GM21390 (cell line): Measurements from ENCODE around the gene ESPL1.
A peak's percentile ranks its signal among the peaks of the same experiment; 100 is the strongest.

Source experiments
- ATAC-seq: cut with Tn5 transposase; IDR thresholded peaks from one replicate; pipeline ENCODE4 v1.9.1; 2021; ENCODE audit not compliant: unreplicated experiment

Gene ESPL1

GRCh38 chr12:53255996-53256395 is 12.1 kb upstream of the ESPL1 start:
- ATAC-seq: no peak

- no peak for ATAC-seq
Observed at GRCh38 chr12:53258541-53259539, 9.3 kb upstream of the ESPL1 start.

GRCh38 chr12:53259891-53260290 is 8.2 kb upstream of the ESPL1 start:
- ATAC-seq: no peak

- no peak for ATAC-seq
Observed at GRCh38 chr12:53265783-53266182, 2.3 kb upstream of the ESPL1 start.

DNA sequence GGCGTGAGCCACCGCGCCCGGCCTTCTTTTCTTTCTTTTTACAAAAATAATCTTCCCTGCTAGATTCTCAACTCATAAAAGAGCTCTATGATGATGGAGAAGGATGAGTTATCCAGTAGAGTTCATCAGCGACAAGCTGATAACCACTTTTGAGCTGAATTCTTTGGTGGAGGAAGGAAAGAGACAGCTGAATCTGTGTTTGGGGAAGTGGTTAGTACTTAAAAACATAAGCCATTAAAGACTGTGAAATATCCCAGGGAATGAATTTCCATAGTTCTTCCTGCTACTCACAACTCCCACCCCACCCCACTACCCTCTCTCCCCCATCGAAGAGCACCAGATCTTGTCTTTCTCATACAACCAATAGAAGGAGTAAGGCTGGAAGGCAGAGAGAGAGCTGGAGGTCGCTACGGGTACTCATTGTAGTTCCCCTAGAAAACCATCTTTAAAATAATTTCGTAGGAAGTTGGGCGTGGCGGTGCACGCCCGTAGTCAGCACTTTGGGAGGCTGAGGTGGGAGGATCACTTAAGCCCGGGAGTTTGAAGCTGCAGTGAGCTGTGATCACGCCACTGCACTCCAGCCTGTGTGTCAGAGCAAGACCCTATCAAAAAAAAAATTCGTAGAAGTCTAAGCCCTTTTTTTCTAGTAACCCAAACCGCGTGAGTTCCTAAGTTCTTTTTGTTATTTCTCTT is 647 bp upstream of the ESPL1 start:
- ATAC-seq: peak; percentile 5

DNA sequence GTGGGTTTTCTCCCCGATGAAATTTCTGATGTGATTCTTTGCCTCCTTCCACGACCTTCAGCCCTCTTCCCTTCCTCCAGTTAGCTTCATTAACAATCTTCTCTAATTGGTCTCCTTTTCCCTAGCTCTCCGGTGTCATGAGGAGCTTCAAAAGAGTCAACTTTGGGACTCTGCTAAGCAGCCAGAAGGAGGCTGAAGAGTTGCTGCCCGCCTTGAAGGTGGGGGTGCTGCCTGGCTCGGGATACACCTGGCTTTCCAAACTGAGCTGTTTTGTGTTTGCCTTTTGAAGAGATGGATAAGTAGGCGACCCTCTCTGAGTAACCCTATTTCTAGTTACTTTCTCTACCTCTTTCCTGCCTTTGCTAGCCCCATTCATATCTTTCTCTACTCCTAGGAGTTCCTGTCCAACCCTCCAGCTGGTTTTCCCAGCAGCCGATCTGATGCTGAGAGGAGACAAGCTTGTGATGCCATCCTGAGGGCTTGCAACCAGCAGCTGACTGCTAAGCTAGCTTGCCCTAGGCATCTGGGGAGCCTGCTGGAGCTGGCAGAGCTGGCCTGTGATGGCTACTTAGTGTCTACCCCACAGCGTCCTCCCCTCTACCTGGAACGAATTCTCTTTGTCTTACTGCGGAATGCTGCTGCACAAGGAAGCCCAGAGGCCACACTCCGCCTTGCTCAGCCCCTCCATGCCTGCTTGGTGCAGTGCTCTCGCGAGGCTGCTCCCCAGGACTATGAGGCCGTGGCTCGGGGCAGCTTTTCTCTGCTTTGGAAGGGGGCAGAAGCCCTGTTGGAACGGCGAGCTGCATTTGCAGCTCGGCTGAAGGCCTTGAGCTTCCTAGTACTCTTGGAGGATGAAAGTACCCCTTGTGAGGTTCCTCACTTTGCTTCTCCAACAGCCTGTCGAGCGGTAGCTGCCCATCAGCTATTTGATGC is 797 bp downstream of the ESPL1 start:
- no peak for ATAC-seq

GRCh38 chr12:53274445-53274844 is 6.3 kb downstream of the ESPL1 start:
- ATAC-seq: no peak

- ATAC-seq: no peak
Observed at GRCh38 chr12:53276511-53276910, 8.4 kb downstream of the ESPL1 start.

GRCh38 chr12:53277981-53278380 is 9.9 kb downstream of the ESPL1 start:
- ATAC-seq: no peak

DNA sequence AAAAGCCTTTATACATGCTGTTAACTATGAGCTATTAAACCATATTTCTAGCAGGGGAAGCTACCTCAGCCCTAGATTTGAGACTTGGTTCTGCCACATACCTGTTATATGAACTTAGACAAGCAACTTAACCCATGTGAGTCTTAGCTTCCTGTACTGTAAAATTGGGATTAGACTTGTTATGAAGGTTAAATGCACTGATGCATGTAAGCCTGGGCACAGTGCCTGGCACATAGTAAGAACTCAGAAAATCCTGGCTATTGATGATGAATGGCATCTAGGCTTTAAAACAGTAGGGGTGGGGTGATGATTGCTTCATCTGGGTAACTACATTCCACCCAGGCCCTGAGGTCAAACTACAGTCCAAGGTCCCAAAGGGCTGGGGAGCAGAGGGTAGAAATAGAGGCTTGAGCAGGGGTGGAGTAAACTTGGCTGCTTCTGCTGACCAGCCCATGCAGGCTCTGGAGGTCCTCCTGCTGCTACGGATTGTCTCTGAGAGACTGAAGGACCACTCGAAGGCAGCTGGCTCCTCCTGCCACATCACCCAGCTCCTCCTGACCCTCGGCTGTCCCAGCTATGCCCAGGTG is 11.3 kb downstream of the ESPL1 start:
- no peak for ATAC-seq

DNA sequence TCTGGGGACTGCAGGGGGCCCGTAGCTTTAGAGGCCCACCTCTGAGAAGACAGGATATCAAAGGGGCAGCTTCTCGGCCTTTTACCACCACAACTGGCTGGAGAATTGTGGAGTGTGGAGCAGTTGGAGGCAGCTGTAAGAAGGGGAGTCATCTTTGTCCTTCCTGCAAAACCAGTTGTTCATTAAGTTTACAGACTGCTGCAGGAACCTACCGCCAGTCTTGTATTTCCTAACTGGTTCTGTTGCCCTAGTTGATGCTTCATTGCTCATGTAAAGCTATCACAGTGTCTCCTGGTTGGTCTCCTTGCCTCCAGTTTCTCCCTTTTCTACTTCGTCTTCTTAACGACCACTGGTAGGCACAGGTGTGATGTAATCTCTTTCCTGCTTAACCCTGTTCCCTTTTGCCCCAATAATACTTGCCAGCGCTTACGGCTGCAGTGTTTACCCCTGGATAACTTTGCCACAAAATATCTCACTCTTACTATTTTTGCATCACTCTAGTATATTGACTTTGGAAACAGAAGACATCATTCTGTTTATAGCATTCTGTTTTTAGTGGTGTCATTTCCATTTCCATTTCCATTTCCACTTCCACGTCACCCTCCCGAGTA is 11.9 kb downstream of the ESPL1 start:
- ATAC-seq: no peak

DNA sequence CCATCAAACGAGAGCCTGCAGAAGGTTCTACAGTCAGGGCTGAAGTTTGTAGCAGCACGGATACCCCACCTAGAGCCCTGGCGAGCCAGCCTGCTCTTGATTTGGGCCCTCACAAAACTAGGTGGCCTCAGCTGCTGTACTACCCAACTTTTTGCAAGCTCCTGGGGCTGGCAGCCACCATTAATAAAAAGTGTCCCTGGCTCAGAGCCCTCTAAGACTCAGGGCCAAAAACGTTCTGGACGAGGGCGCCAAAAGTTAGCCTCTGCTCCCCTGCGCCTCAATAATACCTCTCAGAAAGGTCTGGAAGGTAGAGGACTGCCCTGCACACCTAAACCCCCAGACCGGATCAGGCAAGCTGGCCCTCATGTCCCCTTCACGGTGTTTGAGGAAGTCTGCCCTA is 18.3 kb downstream of the ESPL1 start:
- ATAC-seq: no peak

GRCh38 chr12:53287741-53288216 is 19.7 kb downstream of the ESPL1 start:
- ATAC-seq: no peak

GRCh38 chr12:53288322-53288721 is 20.2 kb downstream of the ESPL1 start:
- no peak for ATAC-seq

DNA sequence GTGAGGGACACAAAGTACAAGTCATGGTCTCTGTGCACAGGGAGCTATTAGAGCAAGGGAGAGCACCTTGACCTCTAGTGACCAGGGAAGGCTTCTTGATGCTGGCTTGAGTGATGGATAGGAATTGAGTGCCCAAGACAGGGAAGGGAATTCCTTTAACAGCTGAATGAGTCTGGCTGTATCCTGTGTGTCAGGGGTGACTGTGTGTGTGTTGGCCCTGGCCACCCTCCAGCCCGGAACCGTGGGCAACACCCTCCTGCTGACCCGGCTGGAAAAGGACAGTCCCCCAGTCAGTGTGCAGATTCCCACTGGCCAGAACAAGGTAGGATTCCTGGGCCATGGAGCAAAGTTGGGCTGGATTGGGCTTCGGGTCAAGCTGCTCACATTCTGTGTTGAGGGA is 21.8 kb downstream of the ESPL1 start:
- ATAC-seq: no peak

DNA sequence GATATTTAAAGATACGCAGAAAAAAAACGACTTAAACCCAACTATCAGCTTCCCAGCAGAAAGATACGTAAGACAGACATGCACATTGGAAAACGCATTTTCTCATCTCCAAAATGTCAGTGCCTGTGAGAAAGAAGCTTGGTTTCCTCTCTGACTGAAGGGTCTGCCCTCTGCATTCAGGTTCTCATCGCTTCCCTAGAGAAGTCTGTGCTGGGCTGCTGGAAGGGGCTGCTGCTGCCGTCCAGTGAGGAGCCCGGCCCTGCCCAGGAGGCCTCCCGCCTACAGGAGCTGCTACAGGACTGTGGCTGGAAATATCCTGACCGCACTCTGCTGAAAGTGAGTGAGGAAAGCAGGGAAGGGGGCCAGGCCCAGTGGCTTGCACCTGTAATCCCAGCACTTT is 22.6 kb downstream of the ESPL1 start:
- no peak for ATAC-seq

DNA sequence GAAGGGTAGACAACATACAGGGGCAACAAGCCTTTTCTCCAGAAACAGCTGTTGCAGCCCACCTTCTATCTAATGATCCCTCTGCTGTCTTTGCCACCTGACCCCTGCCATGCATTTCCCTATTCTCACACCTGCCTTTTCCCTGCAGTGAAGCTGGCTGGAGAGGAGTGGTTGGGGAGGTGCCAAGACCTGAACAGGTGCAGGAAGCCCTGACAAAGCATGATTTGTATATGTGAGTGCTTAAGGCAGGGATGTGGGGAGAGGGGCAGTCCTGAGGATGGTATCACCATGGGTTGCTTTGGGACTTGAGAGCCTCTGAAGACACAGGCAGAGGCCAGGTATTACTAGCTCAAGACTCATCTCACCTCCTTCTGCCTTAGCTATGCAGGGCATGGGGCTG is 24.3 kb downstream of the ESPL1 start:
- no peak for ATAC-seq

GRCh38 chr12:53295070-53295890 is 27.2 kb downstream of the ESPL1 start, which contains the start of gene PFDN5:
Gene PFDN5 (plus strand): TSS chr12:53295542. CDS start chr12:53295568, 26 bp downstream.
- peak; percentile 90 for ATAC-seq

DNA sequence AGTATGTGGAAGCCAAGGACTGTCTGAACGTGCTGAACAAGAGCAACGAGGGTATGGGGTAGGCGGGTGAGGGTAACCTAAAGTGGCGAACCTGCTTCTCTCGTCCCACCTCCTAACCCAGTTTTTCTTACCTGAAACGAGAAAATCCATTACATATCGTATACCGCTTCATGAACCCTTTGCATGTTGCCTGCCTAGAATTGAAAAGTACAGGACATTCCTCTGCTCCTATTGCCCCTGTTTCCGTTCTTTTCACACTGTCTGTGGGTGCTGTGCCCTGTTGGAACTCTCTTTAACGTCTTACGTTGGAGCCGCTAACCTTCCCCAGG is 27.8 kb downstream of the ESPL1 start:
- no peak for ATAC-seq
